Measurements from ENCODE around the gene LRCOL1. TPM values are rescaled to one million over a fixed set of nuclear protein-coding genes. Genes with fewer than 3 reads are reported as not detected.

The LRCOL1 gene
- total and polyA plus RNA-seq, 4 donors, result 0.47 to 0.72 (median 0.59) TPM; not detected in 1

DNA sequence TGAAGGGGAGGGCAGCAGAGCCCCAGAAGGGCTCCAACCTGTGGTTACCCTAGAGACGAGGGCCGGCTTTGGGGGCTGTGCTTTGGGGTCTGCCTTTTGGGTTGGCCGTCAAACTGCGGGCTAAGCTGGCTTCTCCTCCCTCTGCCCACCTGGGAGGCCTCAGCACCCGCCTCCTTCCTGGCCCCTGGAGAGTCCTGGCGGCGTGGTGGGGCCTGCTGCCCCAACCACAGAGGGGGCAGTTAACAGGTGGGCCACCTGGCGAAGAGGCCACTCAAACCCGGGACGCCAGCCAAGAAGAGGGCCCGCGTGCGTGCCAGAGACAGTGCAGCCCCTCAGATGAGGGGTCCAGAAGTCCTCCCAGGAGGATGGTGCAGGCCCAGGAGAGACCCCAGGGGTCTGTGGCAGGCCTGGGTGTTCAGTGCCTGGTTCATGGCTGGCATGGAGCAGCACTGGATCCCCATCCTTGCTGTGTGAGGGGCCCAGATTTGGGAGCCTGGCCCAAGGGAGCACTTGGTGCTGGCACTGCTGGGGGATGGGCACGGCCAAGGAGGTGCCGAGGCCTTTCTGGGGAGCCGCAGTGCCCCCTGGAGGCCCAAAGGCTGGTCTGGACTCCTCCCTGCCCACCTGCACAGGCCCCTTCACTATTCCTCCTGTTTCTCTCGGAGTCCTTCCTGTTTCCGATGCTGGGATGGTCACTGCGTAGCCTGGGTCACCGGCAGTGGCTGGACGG lies 48.8 kb downstream of the LRCOL1 start:
- 52% methylated on average over 21 of the region's 21 CpGs for WGBS (ENCODE audit: insufficient coverage)
- peak overlapping the region; percentile 40 for H3K4me3 ChIP-seq (ENCODE audit: low read depth, low read length)

DNA sequence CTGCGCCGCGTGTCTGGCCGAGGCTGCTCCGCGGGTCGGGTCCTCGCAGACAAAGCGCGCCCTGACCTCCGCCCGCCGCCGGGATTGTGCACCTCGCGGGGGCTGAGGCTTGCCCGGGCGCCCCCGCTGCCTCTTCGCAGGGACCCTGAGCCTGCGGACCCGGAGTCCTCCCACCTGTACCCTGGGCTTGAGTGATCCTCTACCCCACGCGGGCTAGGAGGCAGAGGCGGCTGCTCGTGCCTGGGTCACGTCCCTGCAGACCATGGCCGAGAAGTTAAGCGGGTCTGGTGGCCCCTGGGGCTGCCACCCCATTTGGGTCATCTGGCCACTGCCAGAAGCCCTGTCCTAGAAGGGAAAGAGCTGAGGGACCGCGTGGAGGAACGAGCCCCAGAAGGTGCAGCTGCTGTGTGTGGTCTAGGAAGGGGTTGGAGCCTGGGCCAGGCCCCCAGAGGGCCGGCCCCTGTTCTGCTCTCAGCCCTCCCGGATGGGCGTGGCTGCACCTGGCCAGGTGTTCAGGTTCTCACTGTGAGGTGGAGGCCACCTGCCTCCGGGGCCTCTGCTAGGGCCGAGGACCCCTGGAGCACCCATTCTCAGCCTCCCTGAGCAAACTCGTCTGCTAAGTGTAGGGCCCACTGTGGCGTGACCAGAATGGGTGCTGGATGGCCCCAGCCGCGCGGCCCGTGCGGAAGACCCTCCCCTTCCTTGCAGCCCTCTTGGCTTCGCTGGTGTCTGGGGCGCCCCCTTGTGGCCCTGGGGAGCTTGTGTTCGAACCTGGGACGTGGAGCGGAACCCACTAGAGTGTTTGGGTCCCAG lies 49.6 kb downstream of the LRCOL1 start:
- no peaks in the 10 kb centered on the region for H3K9me3 ChIP-seq (ENCODE audit: control insufficient read depth, insufficient read depth, low read length)
- H3K27me3 ChIP-seq (ENCODE audit: control insufficient read depth, insufficient read depth, low read length), result no peaks in the 10 kb centered on the region
- H3K27ac ChIP-seq (ENCODE audit: low read depth, low read length), result no peak overlapping the region
- peak in 3 of 6 donors; percentile 45 to 93 (median 88) for DNase-seq (ENCODE audit: low read depth in 4 of 6, low spot score in 6 of 6)
- peaks cover 54% of the 10 kb centered on the region for H3K36me3 ChIP-seq (ENCODE audit: control insufficient read depth, insufficient read depth, low read length)
- 2% methylated on average over 49 of the region's 49 CpGs for WGBS (ENCODE audit: insufficient coverage)
- peak overlapping the region; percentile 40 for H3K4me3 ChIP-seq (ENCODE audit: low read depth, low read length)
- H3K4me1 ChIP-seq (ENCODE audit: control insufficient read depth, insufficient read depth, low read length), result peaks cover 33% of the 10 kb centered on the region

More for the DNA sequence above, 48.8 kb downstream of the LRCOL1 start:
- Histone ChIP-seq H3K9me3 (ENCODE audit: control insufficient read depth, insufficient read depth, low read length) (no peaks in the 10 kb centered on the region), H3K27ac (ENCODE audit: low read depth, low read length) (no peak overlapping the region), H3K4me1 (ENCODE audit: control insufficient read depth, insufficient read depth, low read length) (peaks cover 40% of the 10 kb centered on the region), H3K36me3 (ENCODE audit: control insufficient read depth, insufficient read depth, low read length) (peaks cover 53% of the 10 kb centered on the region), H3K27me3 (ENCODE audit: control insufficient read depth, insufficient read depth, low read length) (no peaks in the 10 kb centered on the region)
- DNase-seq (ENCODE audit: low read depth in 4 of 6, low spot score in 6 of 6), result peak in 1 of 6 donors; percentile 54

DNA sequence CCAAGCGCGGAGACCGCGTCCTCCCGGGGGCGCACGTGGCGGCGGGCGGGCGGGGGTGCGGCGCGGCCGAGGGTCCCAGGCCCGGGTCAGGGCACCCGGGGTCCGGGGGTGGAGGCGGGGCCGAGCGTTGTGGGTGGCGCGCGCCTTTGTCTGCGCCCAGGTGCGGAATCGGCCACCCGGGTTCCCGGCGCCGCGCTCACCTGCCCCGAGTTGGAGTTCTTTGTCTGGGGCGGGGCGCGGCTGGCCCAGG lies 50.1 kb downstream of the LRCOL1 start:
- peak in 2 of 6 donors; percentile 22 to 33 for DNase-seq (ENCODE audit: low read depth in 4 of 6, low spot score in 6 of 6)
- WGBS (ENCODE audit: insufficient coverage), result under 1% methylated on average over 36 of the region's 36 CpGs
- H3K4me1 ChIP-seq (ENCODE audit: control insufficient read depth, insufficient read depth, low read length), result peaks cover 28% of the 10 kb centered on the region

DNA sequence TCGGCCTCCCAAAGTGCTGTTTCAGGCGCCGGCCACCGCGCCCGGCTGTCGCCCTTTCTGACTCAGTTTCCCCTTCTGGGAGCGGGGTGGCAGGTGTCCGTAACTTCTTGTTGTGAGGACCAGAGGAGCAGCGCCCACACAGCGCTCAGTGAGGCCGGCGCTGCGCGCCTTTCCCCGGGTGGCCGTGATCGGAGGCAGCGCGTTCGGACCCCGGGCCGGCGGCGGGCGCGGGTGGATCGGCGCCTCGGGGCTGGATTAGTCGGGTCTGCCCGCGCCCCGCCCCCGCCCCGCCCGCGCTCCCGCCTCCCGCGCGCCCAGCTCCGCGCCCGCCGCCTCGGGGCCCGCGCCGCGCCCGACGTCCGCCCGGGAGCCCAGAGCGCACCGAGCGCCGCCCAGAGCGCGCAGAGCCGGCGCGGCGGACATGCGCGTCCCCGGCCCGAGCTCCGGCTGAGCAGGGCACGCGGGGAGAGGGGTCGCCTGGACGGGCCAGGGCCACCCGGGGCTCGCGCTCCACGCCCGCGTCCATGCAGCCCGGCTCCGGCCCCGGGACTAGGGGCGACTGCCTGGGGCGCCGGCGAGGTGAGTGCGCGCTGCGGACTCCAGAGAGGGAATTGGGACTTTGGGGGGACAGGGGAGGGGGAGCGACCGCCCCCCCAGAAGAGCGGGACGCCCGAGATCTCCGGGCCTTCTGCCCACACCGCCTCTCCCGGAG lies 50.6 kb downstream of the LRCOL1 start:
- peak in 4 of 6 donors; percentile 38 to 91 (median 73) for DNase-seq (ENCODE audit: low read depth in 4 of 6, low spot score in 6 of 6)
- Histone ChIP-seq H3K4me3 (ENCODE audit: low read depth, low read length) (peak overlapping the region; percentile 45), H3K36me3 (ENCODE audit: control insufficient read depth, insufficient read depth, low read length) (peaks cover 52% of the 10 kb centered on the region), H3K4me1 (ENCODE audit: control insufficient read depth, insufficient read depth, low read length) (peaks cover 28% of the 10 kb centered on the region), H3K27me3 (ENCODE audit: control insufficient read depth, insufficient read depth, low read length) (no peaks in the 10 kb centered on the region), H3K9me3 (ENCODE audit: control insufficient read depth, insufficient read depth, low read length) (no peaks in the 10 kb centered on the region), H3K27ac (ENCODE audit: low read depth, low read length) (no peak overlapping the region)
- under 1% methylated on average over 98 of the region's 98 CpGs for WGBS (ENCODE audit: insufficient coverage)

More for the DNA sequence above, 50.1 kb downstream of the LRCOL1 start:
- H3K27me3 ChIP-seq (ENCODE audit: control insufficient read depth, insufficient read depth, low read length), result no peaks in the 10 kb centered on the region
- H3K36me3 ChIP-seq (ENCODE audit: control insufficient read depth, insufficient read depth, low read length), result peaks cover 56% of the 10 kb centered on the region
- H3K27ac ChIP-seq (ENCODE audit: low read depth, low read length), result no peak overlapping the region
- no peaks in the 10 kb centered on the region for H3K9me3 ChIP-seq (ENCODE audit: control insufficient read depth, insufficient read depth, low read length)
- peak overlapping the region; percentile 35 for H3K4me3 ChIP-seq (ENCODE audit: low read depth, low read length)

DNA sequence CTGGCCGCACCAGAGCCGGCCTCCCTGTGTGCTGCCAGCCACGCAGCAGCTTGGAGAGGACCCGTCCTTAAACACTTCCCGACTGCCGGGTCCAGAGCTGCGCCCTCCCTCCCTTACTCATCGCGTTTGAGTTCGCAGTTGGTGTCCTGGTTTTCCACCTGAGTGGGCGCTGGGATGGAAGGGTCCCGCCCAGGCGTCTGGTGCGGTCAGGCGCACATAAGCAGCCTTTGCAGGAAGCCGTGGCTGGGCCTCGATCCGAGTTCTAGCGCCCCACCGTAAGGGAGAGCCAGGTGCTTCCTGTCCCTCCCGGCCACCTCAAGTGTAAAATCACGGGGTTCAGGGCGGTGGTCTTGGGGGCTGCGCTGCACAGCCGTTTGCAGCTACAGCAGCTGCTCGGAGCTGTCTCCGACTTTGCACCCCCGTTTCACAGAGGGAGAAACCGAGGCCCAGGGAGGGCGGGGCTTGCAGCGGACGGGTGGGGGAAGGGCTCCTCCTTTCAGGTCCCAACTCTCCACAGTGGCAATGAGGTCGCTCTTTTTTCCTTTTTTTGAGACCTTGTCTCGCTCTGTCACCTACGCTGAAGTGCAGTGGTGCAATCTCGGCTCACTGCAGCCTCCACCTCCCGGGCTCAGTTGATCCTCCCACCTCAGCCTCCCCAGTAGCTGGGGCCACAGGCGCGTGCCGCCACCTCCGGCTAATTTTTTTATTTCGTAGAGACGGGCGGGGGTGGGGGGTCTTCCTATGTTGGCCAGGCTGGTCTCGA lies 51.3 kb downstream of the LRCOL1 start:
- WGBS (ENCODE audit: insufficient coverage), result 62% methylated on average over 38 of the region's 45 CpGs
- peaks cover 28% of the 10 kb centered on the region for H3K4me1 ChIP-seq (ENCODE audit: control insufficient read depth, insufficient read depth, low read length)
- H3K36me3 ChIP-seq (ENCODE audit: control insufficient read depth, insufficient read depth, low read length), result peaks cover 50% of the 10 kb centered on the region
- no peaks in the 10 kb centered on the region for H3K9me3 ChIP-seq (ENCODE audit: control insufficient read depth, insufficient read depth, low read length)
- peak overlapping the region; percentile 45 for H3K4me3 ChIP-seq (ENCODE audit: low read depth, low read length)
- no peaks in the 10 kb centered on the region for H3K27me3 ChIP-seq (ENCODE audit: control insufficient read depth, insufficient read depth, low read length)
- DNase-seq (ENCODE audit: low read depth in 4 of 6, low spot score in 6 of 6), result no peak
- no peak overlapping the region for H3K27ac ChIP-seq (ENCODE audit: low read depth, low read length)

DNA sequence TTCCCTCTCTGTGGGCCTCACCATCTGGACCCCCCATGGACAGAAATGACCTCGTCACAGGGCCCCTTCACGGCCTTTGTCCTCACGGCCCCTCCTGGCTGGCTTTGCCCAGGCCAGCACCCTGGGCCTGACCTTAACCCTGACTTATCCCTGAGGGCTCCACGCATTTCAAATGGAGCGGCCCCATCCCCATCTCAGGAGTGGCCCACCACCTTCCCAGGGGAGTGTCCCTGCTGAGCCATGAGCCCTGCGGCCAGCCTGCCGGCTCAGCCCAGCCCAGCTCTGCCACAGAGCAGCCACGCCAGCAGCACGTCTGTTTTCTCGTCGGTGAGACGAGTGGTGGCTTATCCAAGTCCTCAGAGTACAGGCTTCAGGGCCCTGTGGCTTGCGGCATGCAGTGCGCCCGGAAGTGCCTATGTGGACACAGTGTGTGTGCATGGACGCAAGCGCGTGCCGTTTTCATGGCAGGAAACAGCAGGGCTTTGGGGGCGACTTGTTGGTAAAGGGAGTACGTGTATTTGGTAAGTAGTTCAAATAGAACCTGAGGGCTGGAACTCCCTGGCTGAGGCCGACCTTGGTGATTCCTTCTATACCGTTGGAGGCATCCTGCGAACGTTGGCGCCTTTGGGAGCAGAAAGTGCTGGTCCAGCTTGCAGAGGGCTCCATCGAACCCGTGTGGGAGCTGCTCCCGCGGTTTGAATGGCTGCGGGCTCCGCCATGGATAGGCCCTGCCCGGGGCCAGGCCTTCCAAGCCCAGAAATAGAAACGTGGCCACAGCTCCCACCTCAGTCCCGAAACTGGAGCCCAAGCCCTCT lies 52.1 kb downstream of the LRCOL1 start:
- no peaks in the 10 kb centered on the region for H3K27me3 ChIP-seq (ENCODE audit: control insufficient read depth, insufficient read depth, low read length)
- peaks cover 28% of the 10 kb centered on the region for H3K4me1 ChIP-seq (ENCODE audit: control insufficient read depth, insufficient read depth, low read length)
- peaks cover 53% of the 10 kb centered on the region for H3K36me3 ChIP-seq (ENCODE audit: control insufficient read depth, insufficient read depth, low read length)
- H3K4me3 ChIP-seq (ENCODE audit: low read depth, low read length), result no peak overlapping the region
- no peaks in the 10 kb centered on the region for H3K9me3 ChIP-seq (ENCODE audit: control insufficient read depth, insufficient read depth, low read length)
- 72% methylated on average over 35 of the region's 35 CpGs for WGBS (ENCODE audit: insufficient coverage)
- DNase-seq (ENCODE audit: low read depth in 4 of 6, low spot score in 6 of 6), result no peak
- H3K27ac ChIP-seq (ENCODE audit: low read depth, low read length), result no peak overlapping the region

DNA sequence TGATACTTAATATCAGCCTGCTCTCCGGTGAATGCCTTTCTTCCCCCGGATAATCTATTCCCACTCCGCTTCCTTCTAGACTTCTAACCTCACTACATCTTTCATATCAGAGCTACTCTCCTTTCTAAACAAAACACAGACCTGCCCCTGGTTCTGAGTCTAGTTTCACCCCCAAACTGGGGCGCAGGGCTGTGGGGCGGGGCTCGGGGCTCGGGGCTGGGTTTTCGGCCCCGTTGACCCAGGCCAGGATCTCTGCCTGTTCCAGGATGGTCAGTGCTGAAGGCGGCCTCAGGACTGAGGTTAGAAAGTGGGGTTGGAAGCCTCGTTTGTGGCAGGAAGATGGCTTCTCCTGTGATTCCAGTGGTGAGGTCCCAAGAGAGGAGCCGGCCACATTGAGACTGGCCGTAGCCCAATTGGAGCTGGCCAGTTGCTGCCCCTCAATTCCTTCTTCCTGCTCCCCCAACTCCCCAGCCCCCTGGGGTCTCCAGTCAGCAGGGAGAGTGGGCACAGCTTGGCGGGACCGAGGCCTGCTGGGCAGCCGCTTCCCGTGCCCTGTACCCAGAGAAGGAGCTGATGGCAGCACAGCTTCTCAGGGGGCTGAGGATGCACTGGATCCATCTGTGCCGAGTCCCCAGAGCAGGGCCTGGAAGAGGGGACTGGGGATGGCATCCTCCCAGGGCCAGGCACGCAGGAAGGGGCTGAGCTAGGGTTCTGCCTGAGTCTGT lies 52.9 kb downstream of the LRCOL1 start:
- WGBS (ENCODE audit: insufficient coverage), result 90% methylated on average over 18 of the region's 19 CpGs
- H3K9me3 ChIP-seq (ENCODE audit: control insufficient read depth, insufficient read depth, low read length), result no peaks in the 10 kb centered on the region
- no peak for DNase-seq (ENCODE audit: low read depth in 4 of 6, low spot score in 6 of 6)
- H3K27ac ChIP-seq (ENCODE audit: low read depth, low read length), result no peak overlapping the region
- H3K27me3 ChIP-seq (ENCODE audit: control insufficient read depth, insufficient read depth, low read length), result no peaks in the 10 kb centered on the region
- peaks cover 57% of the 10 kb centered on the region for H3K36me3 ChIP-seq (ENCODE audit: control insufficient read depth, insufficient read depth, low read length)
- H3K4me3 ChIP-seq (ENCODE audit: low read depth, low read length), result no peak overlapping the region
- H3K4me1 ChIP-seq (ENCODE audit: control insufficient read depth, insufficient read depth, low read length), result peaks cover 28% of the 10 kb centered on the region

DNA sequence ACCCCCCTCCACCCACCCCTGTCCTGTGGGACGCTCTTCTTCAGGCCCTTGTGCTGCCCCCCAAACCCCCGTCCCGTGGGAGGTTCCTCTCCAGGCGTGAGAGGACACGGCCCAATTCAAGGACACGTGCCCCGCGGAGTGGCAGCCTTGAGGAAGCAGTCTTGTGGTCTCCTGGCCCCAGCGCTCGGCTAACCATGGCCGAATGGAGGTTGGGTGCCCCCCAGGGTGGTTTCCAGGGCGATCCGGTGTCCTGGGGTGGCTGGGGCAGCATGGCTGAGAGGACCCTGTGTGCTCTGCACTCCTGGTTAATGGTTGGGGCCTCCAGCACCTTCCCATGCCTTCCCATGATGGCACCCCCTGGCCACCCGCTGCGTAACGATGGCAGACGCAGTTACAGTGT lies 53.6 kb downstream of the LRCOL1 start:
- no peak overlapping the region for H3K4me3 ChIP-seq (ENCODE audit: low read depth, low read length)
- H3K36me3 ChIP-seq (ENCODE audit: control insufficient read depth, insufficient read depth, low read length), result peaks cover 57% of the 10 kb centered on the region
- H3K27me3 ChIP-seq (ENCODE audit: control insufficient read depth, insufficient read depth, low read length), result no peaks in the 10 kb centered on the region
- peaks cover 28% of the 10 kb centered on the region for H3K4me1 ChIP-seq (ENCODE audit: control insufficient read depth, insufficient read depth, low read length)
- no peak overlapping the region for H3K27ac ChIP-seq (ENCODE audit: low read depth, low read length)
- DNase-seq (ENCODE audit: low read depth in 4 of 6, low spot score in 6 of 6), result no peak
- 93% methylated on average over 11 of the region's 17 CpGs for WGBS (ENCODE audit: insufficient coverage)
- H3K9me3 ChIP-seq (ENCODE audit: control insufficient read depth, insufficient read depth, low read length), result no peaks in the 10 kb centered on the region
